Spinal cord (tissue), 10 donors: Measurements from ENCODE around the gene MAGEA2. TPM values are rescaled to one million over a fixed set of nuclear protein-coding genes. Genes with fewer than 3 reads are reported as not detected.
"Not testable (repeated sequence)": the region's sequence is repeated elsewhere in the genome, so short reads cannot be mapped to it uniquely, and the experiment has no call there.

Experiments
- DNase-seq, 6 donors: peaks; one replicate each; pipeline versions ENCODE4 v3.0.0 to v3.0.0-alpha.2; 2013 to 2015; ENCODE audit warnings: low spot score in 6 of 6, low read depth in 4 of 6
- H3K27ac ChIP-seq: one replicate; pipeline ENCODE4 v1.5.1; 2013; ENCODE audit warnings: low read depth, low read length, control low read depth
- H3K27me3 ChIP-seq: one replicate; pipeline ENCODE4 v1.6.1; 2013; ENCODE audit warnings: low read length; ENCODE audit not compliant: control insufficient read depth, insufficient read depth
- H3K36me3 ChIP-seq: one replicate; pipeline ENCODE4 v1.6.1; 2013; ENCODE audit warnings: low read length; ENCODE audit not compliant: control insufficient read depth, insufficient read depth
- H3K4me1 ChIP-seq: one replicate; pipeline ENCODE4 v1.6.1; 2013; ENCODE audit warnings: low read length; ENCODE audit not compliant: control insufficient read depth, insufficient read depth
- H3K4me3 ChIP-seq: one replicate; pipeline ENCODE4 v1.5.1; 2013; ENCODE audit warnings: low read depth, low read length, control low read depth
- H3K9me3 ChIP-seq: one replicate; pipeline ENCODE4 v1.6.1; 2013; ENCODE audit warnings: low read length; ENCODE audit not compliant: control insufficient read depth, insufficient read depth
- WGBS: methylation state at CpG from one replicate; pipeline ENCODE4 v1.1.5; 2013; ENCODE audit warnings: missing lambda C conversion rate; ENCODE audit not compliant: insufficient coverage; 5-methylcytosine and 5-hydroxymethylcytosine counted together
- polyA plus RNA-seq, 2 donors: library from polyadenylated mRNA; unstranded; fragments of 120-200 nt; gene quantifications; one replicate each; pipeline ENCODE4 v1.2.1, GENCODE V29; 2013; ENCODE audit not compliant: insufficient read length in 2 of 2
- total RNA-seq, 2 donors: library from RNA; depleted of rRNA in 1 of 2; stranded (reverse); fragments of 120-200 nt in 1 of 2; fragments of >200 nt in 1 of 2; gene quantifications; one replicate each; pipeline versions ENCODE4 v1.2.3 to v1.2.4, GENCODE V29; 2013 to 2014
- donor health status: healthy.

MAGEA2 gene
- total and polyA plus RNA-seq, 4 donors, result not detected

- H3K27ac ChIP-seq, result no peak overlapping the region
- H3K27me3 ChIP-seq, result no peaks in the 10 kb centered on the region
- no peak for DNase-seq
- no peaks in the 10 kb centered on the region for H3K9me3 ChIP-seq
- H3K4me1 ChIP-seq, result no peaks in the 10 kb centered on the region
- WGBS, result no CpG with 5 or more reads among the region's 5 CpGs
- H3K4me3 ChIP-seq, result no peak overlapping the region
- H3K36me3 ChIP-seq, result no peaks in the 10 kb centered on the region
Observed at GRCh38 chrX:152738560-152738959, 15.1 kb downstream of the MAGEA2 start.

GRCh38 chrX:152736528-152736927, 17.1 kb downstream of the MAGEA2 start:
- not testable (repeated sequence) for H3K4me1 ChIP-seq, H3K9me3 ChIP-seq, H3K36me3 ChIP-seq, DNase-seq, H3K4me3 ChIP-seq, H3K27ac ChIP-seq, H3K27me3 ChIP-seq
- 77% methylated on average over 12 of the region's 12 CpGs for WGBS

- no peak for DNase-seq
- Histone ChIP-seq H3K36me3 (no peaks in the 10 kb centered on the region), H3K4me3 (no peak overlapping the region), H3K27me3 (no peaks in the 10 kb centered on the region), H3K9me3 (no peaks in the 10 kb centered on the region), H3K4me1 (no peaks in the 10 kb centered on the region), H3K27ac (no peak overlapping the region)
- 83% methylated on average over 12 of the region's 12 CpGs for WGBS
Observed at GRCh38 chrX:152735860-152736511, 17.7 kb downstream of the MAGEA2 start.

GRCh38 chrX:152735101-152735500, 18.5 kb downstream of the MAGEA2 start:
- no peak for DNase-seq
- H3K27ac ChIP-seq, result no peak overlapping the region
- H3K36me3 ChIP-seq, result no peaks in the 10 kb centered on the region
- no peaks in the 10 kb centered on the region for H3K9me3 ChIP-seq
- H3K4me3 ChIP-seq, result no peak overlapping the region
- no peaks in the 10 kb centered on the region for H3K27me3 ChIP-seq
- no peaks in the 10 kb centered on the region for H3K4me1 ChIP-seq
- WGBS, result 50% methylated on average over 2 of the region's 2 CpGs

GRCh38 chrX:152734143-152734858, 19.3 kb downstream of the MAGEA2 start:
- not testable (repeated sequence) for H3K36me3 ChIP-seq, H3K4me3 ChIP-seq, H3K27ac ChIP-seq, H3K9me3 ChIP-seq, H3K27me3 ChIP-seq, H3K4me1 ChIP-seq, DNase-seq
- 83% methylated on average over 19 of the region's 22 CpGs for WGBS

- H3K4me3 ChIP-seq, result no peak within 1 kb of the TSS
- no peaks in the 10 kb centered on the region for H3K36me3 ChIP-seq
- WGBS, result 73% methylated on average over 3 of the region's 21 CpGs
- no peak for DNase-seq
- no peaks in the 10 kb centered on the region for H3K27me3 ChIP-seq
- H3K9me3 ChIP-seq, result no peaks in the 10 kb centered on the region
- no peaks in the 10 kb centered on the region for H3K4me1 ChIP-seq
- H3K27ac ChIP-seq, result no peak within 1 kb of the TSS
Observed at GRCh38 chrX:152733261-152733975, 20.2 kb downstream of the MAGEA2 start, which contains the start of the genes CSAG1 and MAGEA12. TSS of gene CSAG1 (minus strand) at chrX:152733721. CDS start at chrX:152732460, 1,261 bp downstream. TSS of gene MAGEA12 (plus strand) at chrX:152733757. CDS start at chrX:152736162, 2,405 bp downstream.

GRCh38 chrX:152725409-152725808, 28.2 kb downstream of the MAGEA2 start:
- Histone ChIP-seq H3K27ac (no peak overlapping the region), H3K4me1 (no peaks in the 10 kb centered on the region), H3K4me3 (no peak overlapping the region), H3K36me3 (no peaks in the 10 kb centered on the region), H3K9me3 (no peaks in the 10 kb centered on the region), H3K27me3 (no peaks in the 10 kb centered on the region)
- DNase-seq, result no peak
- WGBS, result 54% methylated on average over 6 of the region's 7 CpGs

GRCh38 chrX:152713815-152714787, 39.5 kb downstream of the MAGEA2 start, which contains the start of gene MAGEA2B:
TSS of gene MAGEA2B (plus strand) at chrX:152714628. CDS start at chrX:152717107, 2,479 bp downstream.
- not testable (repeated sequence) for H3K9me3 ChIP-seq, DNase-seq, H3K4me3 ChIP-seq, H3K36me3 ChIP-seq, H3K27ac ChIP-seq, H3K4me1 ChIP-seq, H3K27me3 ChIP-seq
- no CpG with 5 or more reads among the region's 35 CpGs for WGBS

- not testable (repeated sequence) for H3K4me1 ChIP-seq, DNase-seq, H3K27ac ChIP-seq, H3K4me3 ChIP-seq, H3K36me3 ChIP-seq, H3K9me3 ChIP-seq, H3K27me3 ChIP-seq
- WGBS, result no CpG with 5 or more reads among the region's 5 CpGs
Observed at GRCh38 chrX:152713195-152713594, 40.4 kb downstream of the MAGEA2 start.
